Neural progenitor cell (in vitro differentiated cells): ENCODE results near the gene PREP. TPM values are rescaled to one million over a fixed set of nuclear protein-coding genes. Genes with fewer than 3 reads are reported as not detected.

Source experiments
- DNase-seq: peaks from one replicate; pipeline ENCODE4 v3.0.0-alpha.2; 2016; ENCODE audit warnings: low spot score
- H2AFZ ChIP-seq: fragments of 200-600 bp; sonication (generic); replicated peaks from 2 replicates; pipeline ENCODE4 v1.6.1; 2016; ENCODE audit warnings: antibody characterized with exemption
- H3F3A ChIP-seq: fragments of 200-600 bp; sonication (generic); 2 replicates; pipeline ENCODE4 v1.6.1; 2016; ENCODE audit warnings: antibody characterized with exemption, low read depth
- H3K27ac ChIP-seq: fragments of 200-600 bp; sonication (generic); 2 replicates; pipeline ENCODE4 v1.5.1; 2016; ENCODE audit warnings: mild to moderate bottlenecking
- H3K27me3 ChIP-seq: fragments of 200-600 bp; sonication (generic); 2 replicates; pipeline ENCODE4 v1.6.1; 2016; ENCODE audit warnings: mild to moderate bottlenecking, moderate library complexity
- H3K36me3 ChIP-seq: fragments of 200-600 bp; sonication (generic); 2 replicates; pipeline ENCODE4 v1.5.1; 2016
- H3K4me1 ChIP-seq: fragments of 200-600 bp; sonication (generic); 2 replicates; pipeline ENCODE4 v1.6.1; 2016; ENCODE audit warnings: mixed run types
- H3K4me2 ChIP-seq: fragments of 200-600 bp; sonication (generic); 2 replicates; pipeline ENCODE4 v1.6.1; 2016
- H3K4me3 ChIP-seq: fragments of 200-600 bp; sonication (generic); 2 replicates; pipeline ENCODE4 v1.5.1; 2016
- H3K79me2 ChIP-seq: fragments of 200-600 bp; sonication (generic); 2 replicates; pipeline ENCODE4 v1.6.1; 2016; ENCODE audit warnings: low read depth
- H3K9ac ChIP-seq: fragments of 200-600 bp; sonication (generic); 2 replicates; pipeline ENCODE4 v1.6.1; 2016
- H3K9me3 ChIP-seq: fragments of 200-600 bp; sonication (generic); 2 replicates; pipeline ENCODE4 v1.5.1; 2016; ENCODE audit warnings: low read depth
- H4K20me1 ChIP-seq: fragments of 200-600 bp; sonication (generic); 2 replicates; pipeline ENCODE4 v1.6.1; 2016; ENCODE audit warnings: low read depth
- H3K27ac Mint-ChIP-seq: 3 replicates; pipeline ENCODE4 v1.8.0; 2021; ENCODE audit warnings: mixed read lengths
- H3K27me3 Mint-ChIP-seq: 2 replicates; pipeline ENCODE4 v1.8.0; 2022; ENCODE audit warnings: low read depth, mild to moderate bottlenecking, inconsistent platforms, moderate library complexity, mixed read lengths; ENCODE audit not compliant: insufficient read depth
- H3K36me3 Mint-ChIP-seq: 3 replicates; pipeline ENCODE4 v1.8.0; 2021; ENCODE audit warnings: mixed read lengths
- H3K4me1 Mint-ChIP-seq: 3 replicates; pipeline ENCODE4 v1.8.0; 2021; ENCODE audit warnings: mixed read lengths
- H3K4me3 Mint-ChIP-seq: 3 replicates; pipeline ENCODE4 v1.8.0; 2021; ENCODE audit warnings: mild to moderate bottlenecking, moderate library complexity, mixed read lengths
- H3K9me3 Mint-ChIP-seq: 3 replicates; pipeline ENCODE4 v1.8.0; 2020; ENCODE audit warnings: mixed read lengths
- EZH2 ChIP-seq: fragments of 200-600 bp; sonication (generic); IDR thresholded peaks from 2 replicates; pipeline ENCODE4 v1.6.1; 2017; ENCODE audit warnings: antibody characterized with exemption, mild to moderate bottlenecking, moderate library complexity
- EZH2phosphoT487 ChIP-seq: fragments of 200-600 bp; sonication (generic); IDR thresholded peaks from 2 replicates; pipeline ENCODE4 v1.6.1; 2017; ENCODE audit warnings: antibody characterized with exemption
- total RNA-seq: library from RNA; depleted of rRNA; stranded (reverse); fragments of >200 nt; gene quantifications from 2 replicates; pipeline ENCODE4 v1.2.3, GENCODE V29; 2015; ENCODE audit warnings: low replicate concordance
- TF ChIP-seq, protein P1 (sequence below): fragments of 200-600 bp; sonication (generic); IDR thresholded peaks from 2 replicates; pipeline ENCODE4 v1.5.1; 2017; ENCODE audit warnings: antibody characterized with exemption, mild to moderate bottlenecking

The PREP gene
- total RNA-seq, 1 donor from 2014 or later = 28.6 TPM

GRCh38 chr6:105318660-105319059 lies 84.2 kb downstream of the PREP start:
- H3K27ac ChIP-seq = no peak overlapping the region
- H3K4me3 ChIP-seq = no peak overlapping the region
- Mint-ChIP-seq H3K9me3 (no peaks in the 10 kb centered on the region), H3K27me3 (no peaks in the 10 kb centered on the region), H3K4me1 (no peaks in the 10 kb centered on the region), H3K27ac (no peak overlapping the region), H3K36me3 (peaks cover 23% of the 10 kb centered on the region), H3K4me3 (no peak overlapping the region)
- TF ChIP-seq, protein P1, sequence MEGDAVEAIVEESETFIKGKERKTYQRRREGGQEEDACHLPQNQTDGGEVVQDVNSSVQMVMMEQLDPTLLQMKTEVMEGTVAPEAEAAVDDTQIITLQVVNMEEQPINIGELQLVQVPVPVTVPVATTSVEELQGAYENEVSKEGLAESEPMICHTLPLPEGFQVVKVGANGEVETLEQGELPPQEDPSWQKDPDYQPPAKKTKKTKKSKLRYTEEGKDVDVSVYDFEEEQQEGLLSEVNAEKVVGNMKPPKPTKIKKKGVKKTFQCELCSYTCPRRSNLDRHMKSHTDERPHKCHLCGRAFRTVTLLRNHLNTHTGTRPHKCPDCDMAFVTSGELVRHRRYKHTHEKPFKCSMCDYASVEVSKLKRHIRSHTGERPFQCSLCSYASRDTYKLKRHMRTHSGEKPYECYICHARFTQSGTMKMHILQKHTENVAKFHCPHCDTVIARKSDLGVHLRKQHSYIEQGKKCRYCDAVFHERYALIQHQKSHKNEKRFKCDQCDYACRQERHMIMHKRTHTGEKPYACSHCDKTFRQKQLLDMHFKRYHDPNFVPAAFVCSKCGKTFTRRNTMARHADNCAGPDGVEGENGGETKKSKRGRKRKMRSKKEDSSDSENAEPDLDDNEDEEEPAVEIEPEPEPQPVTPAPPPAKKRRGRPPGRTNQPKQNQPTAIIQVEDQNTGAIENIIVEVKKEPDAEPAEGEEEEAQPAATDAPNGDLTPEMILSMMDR = no peak
- TF ChIP-seq EZH2 (no peak), EZH2phosphoT487 (no peak)
- no peak for DNase-seq
- H3K4me1 ChIP-seq = no peaks in the 10 kb centered on the region
- no peak overlapping the region for H2AFZ ChIP-seq
- no peak overlapping the region for H3K4me2 ChIP-seq
- H4K20me1 ChIP-seq = no peaks in the 10 kb centered on the region
- no peaks in the 10 kb centered on the region for H3K79me2 ChIP-seq
- no peaks in the 10 kb centered on the region for H3K36me3 ChIP-seq
- H3K9me3 ChIP-seq = no peaks in the 10 kb centered on the region
- H3F3A ChIP-seq = no peaks in the 10 kb centered on the region
- H3K9ac ChIP-seq = no peak overlapping the region
- H3K27me3 ChIP-seq = no peaks in the 10 kb centered on the region

DNA sequence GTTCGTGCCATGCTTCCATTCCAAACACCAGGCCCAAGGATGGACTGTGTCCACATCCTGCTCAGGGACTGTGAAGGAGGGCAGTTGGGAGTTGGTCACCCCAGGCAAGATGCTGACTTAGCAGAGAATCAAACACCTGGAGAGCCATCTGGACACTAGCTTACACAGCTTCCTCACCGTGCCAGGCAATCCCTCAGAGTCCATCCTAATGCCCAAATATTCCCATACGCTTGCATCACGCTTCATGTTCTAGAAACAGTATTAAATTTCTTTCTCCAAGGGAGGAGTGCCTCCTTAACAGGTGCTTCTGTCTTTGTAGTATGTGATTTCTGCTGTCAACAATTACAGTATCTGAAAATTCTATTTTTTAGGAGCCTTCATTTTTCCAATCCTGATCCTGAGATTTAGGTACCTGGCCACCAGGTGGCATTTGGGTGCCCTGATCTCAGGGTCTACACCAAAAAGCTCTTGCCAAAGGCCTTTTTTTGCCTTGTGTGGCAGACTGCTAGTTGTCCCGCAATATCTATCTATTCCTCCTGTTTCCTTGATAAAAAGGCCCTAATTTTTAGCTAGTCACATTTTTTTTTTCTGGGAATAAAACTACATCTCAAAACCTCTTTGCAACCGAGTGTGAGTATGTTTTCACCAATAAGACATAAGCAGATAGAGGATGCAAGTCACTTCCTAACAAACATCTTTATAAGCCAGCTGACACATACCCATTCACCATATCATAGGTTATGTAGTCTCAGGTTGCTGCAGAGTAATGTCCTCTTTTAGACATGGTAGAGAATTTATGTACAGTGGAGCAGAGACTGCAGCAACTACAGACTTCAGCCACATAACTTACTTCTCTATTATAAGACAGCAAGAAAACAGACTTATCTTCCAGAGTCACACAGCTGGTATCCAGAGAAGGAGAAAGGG lies 85.0 kb downstream of the PREP start:
- H3K27ac Mint-ChIP-seq = no peak overlapping the region
- H3K36me3 ChIP-seq = no peaks in the 10 kb centered on the region
- H3K4me3 Mint-ChIP-seq = no peak overlapping the region
- H3K9me3 Mint-ChIP-seq = no peaks in the 10 kb centered on the region
- no peak overlapping the region for H3K4me2 ChIP-seq
- H3K27ac ChIP-seq = no peak overlapping the region
- no peaks in the 10 kb centered on the region for H3K9me3 ChIP-seq
- no peaks in the 10 kb centered on the region for H3K79me2 ChIP-seq
- H3K27me3 Mint-ChIP-seq = no peaks in the 10 kb centered on the region
- peaks cover 7% of the 10 kb centered on the region for H3K4me1 ChIP-seq
- H3K27me3 ChIP-seq = no peaks in the 10 kb centered on the region
- peak; percentile 30 for DNase-seq
- H3K4me1 Mint-ChIP-seq = no peaks in the 10 kb centered on the region
- no peaks in the 10 kb centered on the region for H4K20me1 ChIP-seq
- TF ChIP-seq EZH2 (no peak), EZH2phosphoT487 (no peak)
- TF ChIP-seq, protein P1 = peak; percentile 51
- H3K9ac ChIP-seq = no peak overlapping the region
- H3K4me3 ChIP-seq = no peak overlapping the region
- H3F3A ChIP-seq = no peaks in the 10 kb centered on the region
- H2AFZ ChIP-seq = no peak overlapping the region
- H3K36me3 Mint-ChIP-seq = peaks cover 22% of the 10 kb centered on the region

- Histone ChIP-seq H2AFZ (no peak overlapping the region), H3K36me3 (no peaks in the 10 kb centered on the region), H3F3A (no peaks in the 10 kb centered on the region), H4K20me1 (no peaks in the 10 kb centered on the region), H3K4me1 (peaks cover 8% of the 10 kb centered on the region), H3K27me3 (no peaks in the 10 kb centered on the region), H3K4me3 (no peak overlapping the region), H3K4me2 (peak overlapping the region; percentile 30), H3K27ac (no peak overlapping the region), H3K79me2 (no peaks in the 10 kb centered on the region), H3K9me3 (no peaks in the 10 kb centered on the region), H3K9ac (no peak overlapping the region)
- H3K27me3 Mint-ChIP-seq = no peaks in the 10 kb centered on the region
- no peak overlapping the region for H3K27ac Mint-ChIP-seq
- DNase-seq = peak; percentile 21
- no peaks in the 10 kb centered on the region for H3K4me1 Mint-ChIP-seq
- H3K4me3 Mint-ChIP-seq = no peak overlapping the region
- H3K36me3 Mint-ChIP-seq = peaks cover 24% of the 10 kb centered on the region
- TF ChIP-seq EZH2phosphoT487 (no peak), EZH2 (no peak)
- TF ChIP-seq, protein P1 = no peak
- no peaks in the 10 kb centered on the region for H3K9me3 Mint-ChIP-seq
Observed at GRCh38 chr6:105313211-105313610, 89.7 kb downstream of the PREP start.
